H1 (cell line): Measurements from ENCODE around the gene MAML3. TPM values are rescaled to one million over a fixed set of nuclear protein-coding genes. Genes with fewer than 3 reads are reported as not detected.
A peak's percentile ranks its signal among the peaks of the same experiment; 100 is the strongest.

Experiments used
- CTCF ChIA-PET: fragments of 300-600 bp; sonication (Branson Sonifier 250); formaldehyde crosslinking; loops from one replicate; lab custom pipeline; 2021; ENCODE audit not compliant: partially characterized antibody; lab: Charles Lee
- POLR2A ChIA-PET: fragments of 300-600 bp; sonication (Branson Sonifier 250); formaldehyde crosslinking; loops from one replicate; lab custom pipeline; 2021; ENCODE audit warnings: inconsistent platforms; ENCODE audit not compliant: partially characterized antibody; lab: Charles Lee
- DNase-seq, 2 experiments: peaks; one replicate each; pipeline versions ENCODE4 v3.0.0 to v3.0.0-alpha.2; 2010 to 2022; ENCODE audit warnings: low spot score in 2 of 2, low read depth in 1 of 2, mixed read lengths in 1 of 2
- FAIRE-seq: peaks from 2 replicates; lab custom pipeline; 2011; peaks lifted over from hg19 to GRCh38; lab: Jason Lieb, UNC
- H2AFZ ChIP-seq: 2 replicates; pipeline ENCODE4 v1.8.1; 2012; ENCODE audit warnings: low read length, inconsistent platforms
- H2AK5ac ChIP-seq: 2 replicates; pipeline ENCODE4 v1.6.1; 2013; ENCODE audit warnings: low read depth, low read length
- H2BK120ac ChIP-seq: replicated peaks from 2 replicates; pipeline ENCODE3; 2013; ENCODE audit warnings: low read depth, low read length, inconsistent platforms
- H2BK12ac ChIP-seq: 2 replicates; pipeline ENCODE4 v1.6.1; 2013; ENCODE audit warnings: low read depth, low read length
- H2BK15ac ChIP-seq: 2 replicates; pipeline ENCODE4 v1.6.1; 2013; ENCODE audit warnings: low read length
- H2BK20ac ChIP-seq: 2 replicates; pipeline ENCODE4 v1.6.1; 2013; ENCODE audit warnings: low read length
- H2BK5ac ChIP-seq: 2 replicates; pipeline ENCODE4 v1.6.1; 2013; ENCODE audit warnings: low read depth, low read length
- H3K14ac ChIP-seq: 2 replicates; pipeline ENCODE4 v1.6.1; 2013; ENCODE audit warnings: inconsistent platforms; ENCODE audit not compliant: insufficient read length
- H3K18ac ChIP-seq: 2 replicates; pipeline ENCODE4 v1.6.1; 2013; ENCODE audit warnings: low read length; ENCODE audit errors: extremely low read depth
- H3K23ac ChIP-seq: 2 replicates; pipeline ENCODE4 v1.6.1; 2013; ENCODE audit warnings: inconsistent platforms; ENCODE audit not compliant: insufficient read length
- H3K23me2 ChIP-seq: 2 replicates; pipeline ENCODE4 v1.6.1; 2013; ENCODE audit warnings: low read depth, low read length
- H3K27ac ChIP-seq: 2 replicates; pipeline ENCODE4 v1.6.1; 2011; ENCODE audit warnings: low read depth, low read length, inconsistent platforms
- H3K27me3 ChIP-seq, 4 experiments: replicated peaks in 1 of 4; 1 replicate in 1 of 4; 2 replicates in 3 of 4; pipeline versions ENCODE4 v1.6.1 to v1.8.1; 2011 to 2013; ENCODE audit warnings: low read length in 3 of 4, mild to moderate bottlenecking in 3 of 4, inconsistent platforms in 2 of 4, mixed read lengths in 2 of 4, moderate library complexity in 1 of 4; ENCODE audit not compliant: control insufficient read depth in 3 of 4, insufficient read depth in 3 of 4; ENCODE audit errors: extremely low read depth in 1 of 4
- H3K36me3 ChIP-seq, 4 experiments: 2 replicates each; pipeline versions ENCODE4 v1.6.1 to v1.8.1; 2011 to 2013; ENCODE audit warnings: mild to moderate bottlenecking in 4 of 4, low read length in 3 of 4, moderate library complexity in 2 of 4, control low read depth in 1 of 4, inconsistent platforms in 1 of 4; ENCODE audit not compliant: insufficient read depth in 4 of 4, control insufficient read depth in 2 of 4
- H3K4ac ChIP-seq: replicated peaks from 2 replicates; pipeline ENCODE3; 2013; ENCODE audit warnings: low read length, low read depth, mixed read lengths, inconsistent platforms; ENCODE audit not compliant: insufficient read length
- H3K4me1 ChIP-seq, 4 experiments: replicated peaks in 1 of 4; 1 replicate in 1 of 4; 2 replicates in 3 of 4; pipeline versions ENCODE4 v1.6.1 to v1.8.1; 2011 to 2013; ENCODE audit warnings: low read length in 3 of 4, inconsistent platforms in 2 of 4, mixed read lengths in 1 of 4; ENCODE audit not compliant: insufficient read depth in 4 of 4, control insufficient read depth in 3 of 4
- H3K4me2 ChIP-seq, 2 experiments: 2 replicates each; pipeline versions ENCODE4 v1.6.1 to v1.8.1; 2011 to 2013; ENCODE audit warnings: low read depth in 2 of 2, low read length in 2 of 2, control low read depth in 1 of 2, inconsistent platforms in 1 of 2, mild to moderate bottlenecking in 1 of 2; ENCODE audit not compliant: insufficient read depth in 1 of 2
- H3K4me3 ChIP-seq, 4 experiments: fragments of 200-600, 300-600 bp in 1 of 4; sonication (generic), shearing (Covaris generic), sonication (Bioruptor Twin) in 1 of 4; 2 replicates each; pipeline versions ENCODE4 v1.5.1 to v1.8.1; 2011 to 2016; ENCODE audit warnings: low read length in 4 of 4, low read depth in 3 of 4, control low read depth in 2 of 4, inconsistent platforms in 2 of 4, mild to moderate bottlenecking in 2 of 4, mixed read lengths in 1 of 4, moderate library complexity in 1 of 4; ENCODE audit not compliant: insufficient read depth in 2 of 4; ENCODE audit errors: extremely low read depth in 1 of 4
- H3K56ac ChIP-seq: replicated peaks from 2 replicates; pipeline ENCODE3; 2013; ENCODE audit warnings: low read depth, mild to moderate bottlenecking, mixed read lengths, low read length, inconsistent platforms; ENCODE audit not compliant: insufficient read length
- H3K79me1 ChIP-seq: 2 replicates; pipeline ENCODE4 v1.6.1; 2013; ENCODE audit warnings: low read depth, low read length, control low read depth
- H3K79me2 ChIP-seq, 2 experiments: 2 replicates each; pipeline versions ENCODE4 v1.6.1 to v1.8.1; 2012 to 2013; ENCODE audit warnings: low read length in 2 of 2, mild to moderate bottlenecking in 2 of 2, inconsistent platforms in 1 of 2; ENCODE audit not compliant: insufficient read depth in 2 of 2, control insufficient read depth in 1 of 2
- H3K9ac ChIP-seq, 4 experiments: replicated peaks in 1 of 4; 1 replicate in 1 of 4; 2 replicates in 3 of 4; pipeline versions ENCODE4 v1.6.1 to v1.8.1; 2011 to 2013; ENCODE audit warnings: low read depth in 3 of 4, low read length in 3 of 4, control low read depth in 2 of 4, mild to moderate bottlenecking in 2 of 4, moderate library complexity in 2 of 4, inconsistent platforms in 1 of 4; ENCODE audit errors: extremely low read depth in 1 of 4
- H3K9me3 ChIP-seq, 2 experiments: 2 replicates each; pipeline versions ENCODE4 v1.6.1 to v1.8.1; 2012 to 2013; ENCODE audit warnings: mild to moderate bottlenecking in 2 of 2, moderate library complexity in 2 of 2, control low read depth in 1 of 2, inconsistent platforms in 1 of 2, low read depth in 1 of 2, low read length in 1 of 2, mixed read lengths in 1 of 2; ENCODE audit not compliant: insufficient read depth in 2 of 2
- H4K20me1 ChIP-seq, 2 experiments: replicated peaks in 1 of 2; 2 replicates each; pipeline versions ENCODE3 to v1.8.1; 2011 to 2013; ENCODE audit warnings: inconsistent platforms in 2 of 2, low read length in 2 of 2, mild to moderate bottlenecking in 1 of 2; ENCODE audit not compliant: insufficient read depth in 2 of 2, control insufficient read depth in 1 of 2
- H4K5ac ChIP-seq: 2 replicates; pipeline ENCODE4 v1.6.1; 2013; ENCODE audit warnings: low read length, low read depth, mixed read lengths, inconsistent platforms; ENCODE audit not compliant: insufficient read length
- H4K8ac ChIP-seq: 2 replicates; pipeline ENCODE4 v1.8.0; 2013; ENCODE audit warnings: mild to moderate bottlenecking, moderate library complexity, low read length, inconsistent platforms; ENCODE audit not compliant: insufficient read depth; ENCODE audit errors: extremely low read depth
- H4K91ac ChIP-seq: replicated peaks from 2 replicates; pipeline ENCODE3; 2013; ENCODE audit warnings: low read length, mixed read lengths, inconsistent platforms; ENCODE audit not compliant: insufficient read length
- BRCA1 ChIP-seq: IDR thresholded peaks from 2 replicates; pipeline ENCODE4 v1.6.1; 2012; ENCODE audit warnings: low read depth, low read length, improper control_type of control experiment
- CHD2 ChIP-seq: IDR thresholded peaks from 2 replicates; pipeline ENCODE4 v1.6.1; 2012; ENCODE audit warnings: low read length, improper control_type of control experiment
- HDAC2 ChIP-seq, 2 experiments: fragments of 300-600 bp in 1 of 2; sonication (generic) in 1 of 2; IDR thresholded peaks; 2 replicates each; pipeline ENCODE4 v1.6.1; 2011 to 2012; ENCODE audit warnings: low read depth in 2 of 2, low read length in 2 of 2, mild to moderate bottlenecking in 2 of 2, moderate library complexity in 2 of 2, borderline replicate concordance in 1 of 2, inconsistent platforms in 1 of 2
- KDM4A ChIP-seq: IDR thresholded peaks from one replicate; pipeline ENCODE4 v1.7.1; 2012; ENCODE audit warnings: low read depth, mild to moderate bottlenecking, moderate library complexity, low read length, inconsistent platforms; ENCODE audit not compliant: severe bottlenecking
- POU5F1 ChIP-seq: IDR thresholded peaks from 2 replicates; pipeline ENCODE4 v1.6.1; 2011; ENCODE audit warnings: low read depth, mild to moderate bottlenecking, low read length, moderate library complexity
- RXRA ChIP-seq: IDR thresholded peaks from 2 replicates; pipeline ENCODE4 v1.6.1; 2011; ENCODE audit warnings: low read depth, mild to moderate bottlenecking, low read length, moderate library complexity; ENCODE audit not compliant: insufficient read depth
- SIRT6 ChIP-seq: IDR thresholded peaks from one replicate; pipeline ENCODE4 v1.7.1; 2012; ENCODE audit warnings: low read length, inconsistent platforms
- SUZ12 ChIP-seq: fragments of 200-600 bp; sonication (generic); IDR thresholded peaks from 2 replicates; pipeline ENCODE4 v1.6.1; 2012; ENCODE audit warnings: mild to moderate bottlenecking, inconsistent platforms, low read length, moderate library complexity, mixed read lengths
- whole genome bisulfite sequencing, 2 experiments: shearing (Covaris generic) in 1 of 2; methylation state at CpG; one replicate each; pipeline versions ENCODE4 v1.1.6 to v1.1.7; 2013 to 2015; ENCODE audit warnings: low lambda C conversion rate in 2 of 2, mixed read lengths in 2 of 2, inconsistent platforms in 1 of 2, low coverage in 1 of 2, missing lambda C conversion rate in 1 of 2; ENCODE audit not compliant: insufficient replicate concordance in 2 of 2, insufficient coverage in 1 of 2, insufficient read length in 1 of 2; ENCODE audit errors: extremely low coverage in 1 of 2, missing lambda C conversion rate in 1 of 2; 5-methylcytosine and 5-hydroxymethylcytosine counted together
- polyA plus RNA-seq, 7 experiments: library from polyadenylated mRNA; depleted of rRNA in 3 of 7; stranded (reverse) in 5 of 7; unstranded in 2 of 7; fragments of >200 nt in 5 of 7; fragments of 200-250 nt in 2 of 7; gene quantifications; 1 replicate in 5 of 7; 2 replicates in 1 of 7; 4 replicates in 1 of 7; pipeline versions ENCODE4 v1.2.1 to v1.2.3, GENCODE V29; 2011 to 2013; ENCODE audit warnings: missing spikeins in 2 of 7, mixed read lengths in 2 of 7
- total RNA-seq: library from RNA; stranded (reverse); fragmentation: NEBNext Ultra II Directional; extraction: Animal tissue kit (Norgen Biotek cat#: 25700); gene quantifications from 2 replicates; pipeline ENCODE4 v1.2.1, GENCODE V29; 2021
- TF ChIP-seq, protein P1 (sequence below): IDR thresholded peaks from 2 replicates; pipeline ENCODE4 v1.6.1; 2012; ENCODE audit warnings: low read length, inconsistent platforms

The MAML3 gene
- total and polyA plus RNA-seq, 2 of the 8 experiments (the other 6 are each of a cell fraction or from before 2014, with no cell fraction given): 2.1 to 5.7 TPM

DNA sequence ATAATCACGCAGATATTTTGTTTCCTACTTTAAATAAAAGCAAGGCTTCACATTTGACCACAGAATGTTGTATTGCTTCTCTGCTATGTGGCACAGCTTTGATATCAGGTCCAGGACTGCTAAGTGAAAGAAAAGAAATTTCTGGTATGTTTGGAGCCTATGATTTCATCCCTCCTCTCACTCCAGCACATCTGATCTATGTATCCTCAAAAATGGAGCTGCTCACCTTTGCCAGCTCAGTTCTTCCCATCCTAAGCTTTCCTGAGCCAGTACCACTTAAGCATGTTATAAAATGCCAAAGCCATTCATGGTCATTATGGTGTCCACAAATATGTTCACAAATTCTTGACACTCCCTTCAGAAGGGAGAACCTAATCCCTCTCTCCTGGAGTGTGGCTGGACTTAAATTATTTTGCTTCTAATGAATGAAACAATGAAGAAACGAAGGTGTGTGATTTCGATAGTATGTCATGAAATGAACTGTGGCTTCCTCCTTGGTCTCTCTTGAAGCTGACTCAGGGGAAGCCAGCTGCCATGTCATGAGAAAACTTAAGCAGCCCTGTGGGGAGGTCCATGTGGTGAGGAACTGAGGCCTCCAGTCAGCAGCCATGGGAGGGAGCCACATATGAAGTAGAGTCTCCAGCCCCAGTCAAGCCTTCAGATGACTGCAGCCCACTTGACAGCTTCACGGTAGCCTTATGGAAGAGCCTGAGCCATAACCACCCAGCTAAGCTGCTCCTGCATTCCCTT is 280.7 kb downstream of the MAML3 start:
- CTCF ChIA-PET: interaction anchor here (0.9 to 1.2 kb wide), 4 partner anchors 123 to 209 kb away, joined by 3 to 8 read pairs (median 3); no protein-coding TSS in a partner anchor
- TF ChIP-seq POU5F1: no peak
- no peak for TF ChIP-seq SIRT6
- no peak for TF ChIP-seq CHD2
- TF ChIP-seq HDAC2 (IDR thresholded peaks at IDR 0.05; ENCODE audit: borderline replicate concordance in 1 of 2, low read depth in 2 of 2, low read length in 2 of 2): no peak
- TF ChIP-seq SUZ12: no peak
- no peak for TF ChIP-seq RXRA
- TF ChIP-seq, protein P1, sequence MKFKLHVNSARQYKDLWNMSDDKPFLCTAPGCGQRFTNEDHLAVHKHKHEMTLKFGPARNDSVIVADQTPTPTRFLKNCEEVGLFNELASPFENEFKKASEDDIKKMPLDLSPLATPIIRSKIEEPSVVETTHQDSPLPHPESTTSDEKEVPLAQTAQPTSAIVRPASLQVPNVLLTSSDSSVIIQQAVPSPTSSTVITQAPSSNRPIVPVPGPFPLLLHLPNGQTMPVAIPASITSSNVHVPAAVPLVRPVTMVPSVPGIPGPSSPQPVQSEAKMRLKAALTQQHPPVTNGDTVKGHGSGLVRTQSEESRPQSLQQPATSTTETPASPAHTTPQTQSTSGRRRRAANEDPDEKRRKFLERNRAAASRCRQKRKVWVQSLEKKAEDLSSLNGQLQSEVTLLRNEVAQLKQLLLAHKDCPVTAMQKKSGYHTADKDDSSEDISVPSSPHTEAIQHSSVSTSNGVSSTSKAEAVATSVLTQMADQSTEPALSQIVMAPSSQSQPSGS: no peak
- no peak for TF ChIP-seq BRCA1
- no peak for TF ChIP-seq KDM4A

More for the DNA sequence above, 280.7 kb downstream of the MAML3 start:
- no peak overlapping the region for H3K14ac ChIP-seq
- no peak overlapping the region for H2AK5ac ChIP-seq
- no peak overlapping the region for H2BK5ac ChIP-seq
- no peak overlapping the region for H4K8ac ChIP-seq
- 85% methylated on average over 4 of the region's 4 CpGs; no CpG with 5 or more reads in 1 of the 2 experiments for WGBS, 2 experiments
- H3K4me3 ChIP-seq: no peak overlapping the region
- no peak overlapping the region for H3K27ac ChIP-seq
- H4K91ac ChIP-seq: no peak overlapping the region
- no peak overlapping the region for H2BK20ac ChIP-seq
- H2BK15ac ChIP-seq: peak overlapping the region; percentile 50; the same call in 1 of the 2 replicates
- POLR2A ChIA-PET: no interaction called here
- H3K23me2 ChIP-seq: no peaks in the 10 kb centered on the region
- no peak overlapping the region for H2AFZ ChIP-seq
- H3K56ac ChIP-seq: no peak overlapping the region
- H3K79me1 ChIP-seq: no peaks in the 10 kb centered on the region
- H3K9ac ChIP-seq: no peak overlapping the region
- no peak overlapping the region for H2BK12ac ChIP-seq
- peaks cover 3 to 7% of the 10 kb centered on the region in 2 experiments; a peak in 3 of 4 replicates for H3K9me3 ChIP-seq
- DNase-seq (no peak), FAIRE-seq (no peak)
- no peak overlapping the region for H3K4ac ChIP-seq
- no peak overlapping the region for H3K4me2 ChIP-seq
- no peak overlapping the region for H4K5ac ChIP-seq
- H3K23ac ChIP-seq: no peak overlapping the region
- no peaks in the 10 kb centered on the region for H3K36me3 ChIP-seq
- H3K79me2 ChIP-seq: no peaks in the 10 kb centered on the region
- no peak overlapping the region for H2BK120ac ChIP-seq
- no peaks in the 10 kb centered on the region for H4K20me1 ChIP-seq
- H3K27me3 ChIP-seq: no peaks in the 10 kb centered on the region; a peak in 2 of 7 replicates
- no peak overlapping the region for H3K18ac ChIP-seq
- peaks cover 0 to 12% (median 9%) of the 10 kb centered on the region in 4 experiments; a peak in 5 of 7 replicates for H3K4me1 ChIP-seq
